GM12878 (cell line): ENCODE measurements around the gene IL4I1. TPM values are rescaled to one million over a fixed set of nuclear protein-coding genes. Genes with fewer than 3 reads are reported as not detected.
A peak's percentile ranks its signal among the peaks of the same experiment; 100 is the strongest.

Experiments
- ASH2L ChIP-seq: fragments of 300-600, 200-600 bp; sonication (generic); IDR thresholded peaks from 2 replicates; pipeline ENCODE4 v1.6.1; 2017; ENCODE audit warnings: low read depth, mild to moderate bottlenecking, borderline replicate concordance
- BCL3 ChIP-seq: IDR thresholded peaks from 2 replicates; pipeline ENCODE4 v1.6.1; 2011; ENCODE audit warnings: borderline replicate concordance, low read depth, mild to moderate bottlenecking, moderate library complexity, low read length; ENCODE audit not compliant: insufficient read depth, poor library complexity, severe bottlenecking
- HSF1 ChIP-seq: fragments of 150-350 bp; IDR thresholded peaks from 2 replicates; pipeline ENCODE4 v1.6.1; 2014; ENCODE audit warnings: mild to moderate bottlenecking, low read depth, low read length
- JUND ChIP-seq: IDR thresholded peaks from 2 replicates; pipeline ENCODE4 v1.6.1; 2012; ENCODE audit warnings: low read depth, mild to moderate bottlenecking, low read length, improper control_type of control experiment, moderate library complexity
- MTA2 ChIP-seq: fragments of 450-650 bp; IDR thresholded peaks from 2 replicates; pipeline ENCODE4 v1.6.1; 2016; ENCODE audit warnings: low read depth, mild to moderate bottlenecking, moderate library complexity
- MTA3 ChIP-seq: IDR thresholded peaks from 2 replicates; pipeline ENCODE4 v1.6.1; 2012; ENCODE audit warnings: low read length, inconsistent platforms, borderline replicate concordance
- NFXL1 ChIP-seq: fragments of 450-650 bp; IDR thresholded peaks from 2 replicates; pipeline ENCODE4 v1.6.1; 2017; ENCODE audit warnings: antibody characterized with exemption, mild to moderate bottlenecking, borderline replicate concordance
- POLR2AphosphoS2 ChIP-seq: IDR thresholded peaks from 2 replicates; pipeline ENCODE4 v1.6.1; 2011; ENCODE audit warnings: low read depth, mild to moderate bottlenecking, low read length, improper control_type of control experiment, moderate library complexity
- SREBF2 ChIP-seq: IDR thresholded peaks from 2 replicates; pipeline ENCODE4 v1.6.1; 2012; ENCODE audit warnings: mild to moderate bottlenecking, low read length
- TCF3 ChIP-seq: IDR thresholded peaks from 2 replicates; pipeline ENCODE4 v1.6.1; 2012; ENCODE audit warnings: low read depth, mild to moderate bottlenecking, low read length, borderline replicate concordance; ENCODE audit not compliant: insufficient read depth
- ZBTB40 ChIP-seq: fragments of 450-650 bp; IDR thresholded peaks from 2 replicates; pipeline ENCODE4 v1.6.1; 2016; ENCODE audit warnings: mild to moderate bottlenecking, moderate library complexity, borderline replicate concordance
- polyA plus RNA-seq, 11 experiments: library from polyadenylated mRNA; depleted of rRNA in 4 of 11; unstranded in 6 of 11; stranded (reverse) in 5 of 11; fragments of >200 nt; fragmentation: Nextera tagmentation in 4 of 11; fragmentation: Illumina TruSeq in 1 of 11; extraction: Ambion mirVana in 4 of 11; extraction: Trizol in 1 of 11; gene quantifications; 1 replicate in 1 of 11; 2 replicates in 10 of 11; pipeline versions ENCODE4 v1.2.1 to v1.2.3, GENCODE V29; 2011 to 2016; ENCODE audit warnings: inconsistent platforms in 2 of 11, missing spikeins in 2 of 11, low read depth in 1 of 11
- total RNA-seq, 4 experiments: library from RNA; depleted of rRNA in 3 of 4; stranded (reverse); fragments of >200 nt in 3 of 4; fragmentation: Illumina TruSeq in 1 of 4; extraction: Trizol in 1 of 4; gene quantifications; 2 replicates each; pipeline versions ENCODE4 v1.2.1 to v1.2.3, GENCODE V29; 2013 to 2021

Gene IL4I1
- total and polyA plus RNA-seq, 10 of the 15 experiments (the other 5 are each of a cell fraction or from before 2014, with no cell fraction given) = 0.62 to 83.8 (median 42.8) TPM

GRCh38 chr19:49875857-49876421, 20.7 kb downstream of the IL4I1 start (continued):
- TF ChIP-seq MTA2 (0 out of 2 replicates have a peak, but pooled peaks have one; percentile 10), MTA3 (no peak), TCF3 (no peak), ZBTB40 (peak; percentile 91), HSF1 (0 out of 2 replicates have a peak, but pooled peaks have one; percentile 7), POLR2AphosphoS2 (no peak), BCL3 (no peak), NFXL1 (peak; percentile 94), SREBF2 (no peak), JUND (no peak), ASH2L (no peak)
- TF ChIP-seq, all 136 proteins: peak for 10
